Ovary (tissue), 9 donors: ENCODE measurements around the gene PKD2L1. TPM values are rescaled to one million over a fixed set of nuclear protein-coding genes. Genes with fewer than 3 reads are reported as not detected.

Experiments
- DNase-seq, 5 donors: peaks; one replicate each; pipeline ENCODE4 v3.0.0-alpha.2; 2019 to 2020
- H3K27ac ChIP-seq, 2 donors: fragments of 200-600 bp; one replicate each; pipeline versions ENCODE4 v1.5.1 to v1.8.0; 2019 to 2022
- H3K27me3 ChIP-seq: fragments of 200-600 bp; one replicate; pipeline ENCODE4 v1.8.0; 2022
- H3K36me3 ChIP-seq: fragments of 200-600 bp; sonication (generic); one replicate; pipeline ENCODE4 v1.5.1; 2019
- H3K4me1 ChIP-seq: one replicate; pipeline ENCODE4 v1.8.1; 2013; ENCODE audit warnings: mild to moderate bottlenecking, moderate library complexity; ENCODE audit not compliant: insufficient read depth
- H3K4me3 ChIP-seq: fragments of 200-600 bp; sonication (generic); one replicate; pipeline ENCODE4 v1.5.1; 2017
- H3K9me3 ChIP-seq, 2 donors: fragments of 200-600 bp in 1 of 2; sonication (generic) in 1 of 2; one replicate each; pipeline versions ENCODE4 v1.5.1 to v1.8.1; 2013 to 2019; ENCODE audit warnings: mild to moderate bottlenecking in 1 of 2, moderate library complexity in 1 of 2
- CTCF ChIP-seq, 3 donors: fragments of 450-650 bp in 2 of 3; fragments of 200-600 bp in 1 of 3; IDR thresholded peaks; one replicate each; pipeline versions ENCODE4 v1.5.1 to v1.8.0; 2016 to 2022; ENCODE audit warnings: antibody characterized with exemption in 3 of 3, mild to moderate bottlenecking in 1 of 3
- EP300 ChIP-seq: sonication (generic); formaldehyde crosslinking; IDR thresholded peaks from one replicate; pipeline ENCODE4 v1.6.1; 2017; ENCODE audit warnings: antibody characterized with exemption
- POLR2A ChIP-seq: fragments of 450-650 bp; IDR thresholded peaks from one replicate; pipeline ENCODE4 v1.6.1; 2017; ENCODE audit warnings: antibody characterized with exemption, mild to moderate bottlenecking, moderate library complexity
- WGBS, 3 donors: extraction: QIAGEN DNeasy Blood & Tissue Kit in 1 of 3; methylation state at CpG; one replicate each; pipeline versions ENCODE4 v1.1.5 to v1.1.7; 2013 to 2017; 5-methylcytosine and 5-hydroxymethylcytosine counted together
- intact Hi-C, 4 donors: fragments of 100-400 bp; cut with DNase I; formaldehyde crosslinking; loops; one replicate each; pipeline versions ENCODE4 v1.11.0 to v1.15.1; 2022 to 2023
- polyA plus RNA-seq, 2 donors: library from polyadenylated mRNA; stranded (reverse); fragments of 200-250 nt in 1 of 2; fragments of 350-450 nt in 1 of 2; fragmentation: Illumina TruSeq in 1 of 2; extraction: RNeasy Lipid Tissue Mini Kit (QIAGEN cat#74804) in 1 of 2; gene quantifications; one replicate each; pipeline ENCODE4 v1.2.3, GENCODE V29; 2013 to 2014
- total RNA-seq, 7 donors: library from RNA; depleted of rRNA in 2 of 7; stranded (reverse); fragments of >200 nt in 2 of 7; fragmentation: NEBNext Ultra II Directional in 3 of 7; extraction: Animal tissue kit (Norgen Biotek cat#: 25700) in 3 of 7; gene quantifications; one replicate each; pipeline versions ENCODE4 v1.1.0 to v1.2.4, GENCODE V29; 2016 to 2023
- donor health status: DM: no; HTN: no; CAD: no; lungs with moderate emphysema.
- donor health status: DM: no; HTN: no; CAD: no.
- donor health status: Bipolar disorder and iron deficiency.
- donor health status: DM: yes; HTN: yes; CAD: no.
- donor health status: DM: no; HTN: no; CAD: no.
- donor health status: DM: yes; HTN: yes; CAD: no.

The PKD2L1 gene
- total and polyA plus RNA-seq, 9 donors, result 0.02 to 2.5 (median 2.2) TPM; not detected in 6

GRCh38 chr10:100327718-100328009 lies 2.4 kb downstream of the PKD2L1 start:
- WGBS, 3 donors, result 71 to 73% (median 72%) methylated on average over 3 of the region's 3 CpGs
- H3K36me3 ChIP-seq, result no peaks in the 10 kb centered on the region
- no peak overlapping the region for H3K4me3 ChIP-seq
- H3K27ac ChIP-seq, result no peak overlapping the region
- intact Hi-C loops, result no loop called here
- H3K27me3 ChIP-seq, result no peaks in the 10 kb centered on the region
- no peaks in the 10 kb centered on the region for H3K9me3 ChIP-seq
- TF ChIP-seq CTCF (IDR thresholded peaks at IDR 0.05) (no peak), EP300 (no peak), POLR2A (no peak)
- H3K4me1 ChIP-seq, result no peaks in the 10 kb centered on the region
- DNase-seq, result no peak

GRCh38 chr10:100327007-100327717 lies 2.9 kb downstream of the PKD2L1 start:
- H3K4me1 ChIP-seq, result no peaks in the 10 kb centered on the region
- TF ChIP-seq CTCF (IDR thresholded peaks at IDR 0.05) (no peak), EP300 (no peak), POLR2A (no peak)
- intact Hi-C loops, result no loop called here
- no peaks in the 10 kb centered on the region for H3K9me3 ChIP-seq
- 34 to 38% (median 38%) methylated on average over 8 of the region's 8 CpGs for WGBS, 3 donors
- H3K27me3 ChIP-seq, result no peaks in the 10 kb centered on the region
- no peak overlapping the region for H3K27ac ChIP-seq
- H3K4me3 ChIP-seq, result no peak overlapping the region
- no peak for DNase-seq
- H3K36me3 ChIP-seq, result no peaks in the 10 kb centered on the region

GRCh38 chr10:100325158-100325557 lies 4.9 kb downstream of the PKD2L1 start:
- whole genome bisulfite sequencing, 3 donors, result 34 to 43% (median 39%) methylated on average over 7 of the region's 7 CpGs
- H3K27me3 ChIP-seq, result no peaks in the 10 kb centered on the region

GRCh38 chr10:100319707-100320402 lies 10.2 kb downstream of the PKD2L1 start:
- 54 to 69% (median 55%) methylated on average over 1 of the region's 1 CpG for WGBS, 3 donors
- Histone ChIP-seq H3K4me1 (no peaks in the 10 kb centered on the region), H3K27ac (no peak overlapping the region), H3K27me3 (no peaks in the 10 kb centered on the region), H3K4me3 (no peak overlapping the region), H3K9me3 (no peaks in the 10 kb centered on the region), H3K36me3 (no peaks in the 10 kb centered on the region)
- no peak for DNase-seq
- intact Hi-C loops, result no loop called here
- TF ChIP-seq EP300, result no peak
- no peak for TF ChIP-seq CTCF (IDR thresholded peaks at IDR 0.05)
- TF ChIP-seq POLR2A, result no peak

More at GRCh38 chr10:100325158-100325557, 4.9 kb downstream of the PKD2L1 start:
- no peak for TF ChIP-seq CTCF (IDR thresholded peaks at IDR 0.05)
- H3K27ac ChIP-seq, result no peak overlapping the region
- H3K36me3 ChIP-seq, result no peaks in the 10 kb centered on the region
- intact Hi-C loops, result no loop called here
- DNase-seq, result no peak
- no peaks in the 10 kb centered on the region for H3K4me1 ChIP-seq
- no peak overlapping the region for H3K4me3 ChIP-seq
- no peaks in the 10 kb centered on the region for H3K9me3 ChIP-seq
